Vagina (tissue), 2 donors: Measurements from ENCODE around the gene DIP2A.

Experiments
- CTCF ChIP-seq, 3 experiments: fragments of 450-650 bp in 2 of 3; fragments of 200-600 bp in 1 of 3; sonication (generic) in 1 of 3; IDR thresholded peaks; one replicate each; pipeline ENCODE4 v1.5.1; 2017 to 2019; ENCODE audit warnings: antibody characterized with exemption in 3 of 3, mild to moderate bottlenecking in 2 of 3, moderate library complexity in 2 of 3
- POLR2A ChIP-seq, 2 donors: fragments of 450-650 bp; IDR thresholded peaks; one replicate each; pipeline ENCODE4 v1.6.1; 2017; ENCODE audit warnings: antibody characterized with exemption in 2 of 2, mild to moderate bottlenecking in 2 of 2, moderate library complexity in 2 of 2

GRCh38 chr21:46412521-46413364 is 45.9 kb upstream of the DIP2A start:
- no peak for TF ChIP-seq POLR2A (IDR thresholded peaks at IDR 0.05)
- no peak for TF ChIP-seq CTCF (IDR thresholded peaks at IDR 0.05)
